RCC 7860 (cell line): ENCODE measurements around the gene EPHB1.

Source experiments
- DNase-seq: peaks from one replicate; pipeline ENCODE4 v3.0.0-alpha.2; 2015; ENCODE audit warnings: low spot score
- FAIRE-seq: peaks from 2 replicates; lab custom pipeline; 2012; peaks lifted over from hg19 to GRCh38; lab: Jason Lieb, UNC

Gene EPHB1

GRCh38 chr3:135140591-135140990 lies 345.5 kb downstream of the EPHB1 start:
- no peak for DNase-seq
- FAIRE-seq: no peak

- DNase-seq: no peak
Observed at GRCh38 chr3:135141160-135141559, 346.1 kb downstream of the EPHB1 start.

GRCh38 chr3:135141672-135142071 lies 346.6 kb downstream of the EPHB1 start:
- DNase-seq (no peak), FAIRE-seq (no peak)

More at GRCh38 chr3:135141160-135141559, 346.1 kb downstream of the EPHB1 start:
- FAIRE-seq: no peak

- DNase-seq (no peak), FAIRE-seq (no peak)
Observed at GRCh38 chr3:135142530-135142929, 347.5 kb downstream of the EPHB1 start.

GRCh38 chr3:135143474-135143873 lies 348.4 kb downstream of the EPHB1 start:
- DNase-seq (no peak), FAIRE-seq (no peak)

- FAIRE-seq: no peak
- DNase-seq: no peak
Observed at GRCh38 chr3:135145581-135145980, 350.5 kb downstream of the EPHB1 start.

GRCh38 chr3:135147657-135148056 lies 352.6 kb downstream of the EPHB1 start:
- FAIRE-seq (no peak), DNase-seq (no peak)

- FAIRE-seq (no peak), DNase-seq (no peak)
Observed at GRCh38 chr3:135148398-135149020, 353.4 kb downstream of the EPHB1 start.

- DNase-seq (no peak), FAIRE-seq (no peak)
Observed at GRCh38 chr3:135149707-135150681, 354.9 kb downstream of the EPHB1 start.

- FAIRE-seq: no peak
- no peak for DNase-seq
Observed at GRCh38 chr3:135154186-135154585, 359.1 kb downstream of the EPHB1 start.

GRCh38 chr3:135155228-135155627 lies 360.2 kb downstream of the EPHB1 start:
- FAIRE-seq: no peak
- no peak for DNase-seq

- DNase-seq: no peak
- no peak for FAIRE-seq
Observed at GRCh38 chr3:135155791-135156190, 360.7 kb downstream of the EPHB1 start.

- DNase-seq (no peak), FAIRE-seq (no peak)
Observed at GRCh38 chr3:135157045-135157740, 362.1 kb downstream of the EPHB1 start.

- FAIRE-seq (no peak), DNase-seq (no peak)
Observed at GRCh38 chr3:135158520-135158919, 363.5 kb downstream of the EPHB1 start.

- no peak for FAIRE-seq
Observed at GRCh38 chr3:135159681-135160247, 364.7 kb downstream of the EPHB1 start.

GRCh38 chr3:135161425-135161824 lies 366.4 kb downstream of the EPHB1 start:
- no peak for DNase-seq
- no peak for FAIRE-seq

More at GRCh38 chr3:135159681-135160247, 364.7 kb downstream of the EPHB1 start:
- DNase-seq: no peak

- FAIRE-seq (no peak), DNase-seq (no peak)
Observed at GRCh38 chr3:135163701-135164100, 368.6 kb downstream of the EPHB1 start.

GRCh38 chr3:135165260-135165659 lies 370.2 kb downstream of the EPHB1 start:
- DNase-seq: no peak
- FAIRE-seq: no peak

- FAIRE-seq (no peak), DNase-seq (no peak)
Observed at GRCh38 chr3:135166266-135166825, 371.3 kb downstream of the EPHB1 start.

GRCh38 chr3:135168822-135169221 lies 373.8 kb downstream of the EPHB1 start:
- DNase-seq (no peak), FAIRE-seq (no peak)

GRCh38 chr3:135169651-135170050 lies 374.6 kb downstream of the EPHB1 start:
- DNase-seq (no peak), FAIRE-seq (no peak)
